ENCODE measurements around the gene TGM5. TPM values are rescaled to one million over a fixed set of nuclear protein-coding genes. Genes with fewer than 3 reads are reported as not detected.
"Not testable (repeated sequence)": the region's sequence is repeated elsewhere in the genome, so short reads cannot be mapped to it uniquely, and the experiment has no call there.

The TGM5 gene
- total RNA-seq, 8 experiments from 2014 or later: 0.33 to 4.4 TPM; not detected in 6

DNA sequence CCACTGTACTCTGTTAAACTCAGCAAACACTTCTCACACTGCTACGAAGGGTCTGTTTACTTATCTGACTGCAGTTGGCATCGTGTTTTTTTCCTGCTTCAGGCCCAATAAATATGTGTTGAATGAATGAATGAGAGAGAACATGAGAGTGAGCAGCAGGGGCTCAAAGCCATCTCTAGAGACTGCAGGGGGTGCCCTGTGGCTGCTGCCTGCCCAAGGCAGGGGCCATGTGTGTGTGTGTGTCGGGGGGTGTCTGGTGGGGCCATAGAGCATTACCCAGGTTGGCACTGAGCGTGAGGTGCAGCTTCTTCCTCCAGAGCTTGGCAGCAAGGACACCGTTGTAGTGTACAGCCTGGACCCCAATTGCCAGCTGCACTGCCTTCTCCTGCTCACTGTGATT lies 60.7 kb downstream of the TGM5 start:
- Histone ChIP-seq H3K4me3 (no peak overlapping the region), H3K4me1 (replicated peaks in 1 of 2) (no peaks in the 10 kb centered on the region), H3K27ac (no peak overlapping the region)
- 35 to 100% (median 82%) methylated on average over 1 to 5 of the region's 5 CpGs; no CpG with 5 or more reads in 4 of the 10 experiments for WGBS, 10 experiments
- ATAC-seq (replicated peaks in 6 of 8): no peak
- in situ Hi-C loops (cut with MboI; ENCODE audit: low pct_unique_long_range_greater_than_20kb in 2 of 9, low sequenced_read_pairs in 9 of 9, unreplicated experiment in 9 of 9): no loop called here

GRCh38 chr15:43204016-43204901 lies 62.5 kb downstream of the TGM5 start:
- in situ Hi-C loops (cut with MboI; ENCODE audit: low pct_unique_long_range_greater_than_20kb in 2 of 9, low sequenced_read_pairs in 9 of 9, unreplicated experiment in 9 of 9): no loop called here
- H3K27ac ChIP-seq: no peak overlapping the region
- peak; percentile 30 to 90 (median 64) for ATAC-seq (replicated peaks in 6 of 8)
- no peak overlapping the region for H3K4me3 ChIP-seq
- 7 to 76% (median 33%) methylated on average over 2 to 6 of the region's 8 CpGs for WGBS, 10 experiments
- no peaks in the 10 kb centered on the region for H3K4me1 ChIP-seq (replicated peaks in 1 of 2)

- no peak for ATAC-seq (replicated peaks in 6 of 8)
- Histone ChIP-seq H3K4me3 (no peak overlapping the region), H3K27ac (no peak overlapping the region), H3K4me1 (replicated peaks in 1 of 2) (no peaks in the 10 kb centered on the region)
- in situ Hi-C loops (cut with MboI; ENCODE audit: low pct_unique_long_range_greater_than_20kb in 2 of 9, low sequenced_read_pairs in 9 of 9, unreplicated experiment in 9 of 9): loop anchor here in 2 of 9 experiments (25.0 kb wide), 1 partner anchor 87 kb away; no protein-coding TSS in a partner anchor
- 0 to 94% (median 81%) methylated on average over 1 to 3 of the region's 3 CpGs for WGBS, 10 experiments
These were observed 66.7 kb downstream of the TGM5 start for GRCh38 chr15:43199945-43200488.

DNA sequence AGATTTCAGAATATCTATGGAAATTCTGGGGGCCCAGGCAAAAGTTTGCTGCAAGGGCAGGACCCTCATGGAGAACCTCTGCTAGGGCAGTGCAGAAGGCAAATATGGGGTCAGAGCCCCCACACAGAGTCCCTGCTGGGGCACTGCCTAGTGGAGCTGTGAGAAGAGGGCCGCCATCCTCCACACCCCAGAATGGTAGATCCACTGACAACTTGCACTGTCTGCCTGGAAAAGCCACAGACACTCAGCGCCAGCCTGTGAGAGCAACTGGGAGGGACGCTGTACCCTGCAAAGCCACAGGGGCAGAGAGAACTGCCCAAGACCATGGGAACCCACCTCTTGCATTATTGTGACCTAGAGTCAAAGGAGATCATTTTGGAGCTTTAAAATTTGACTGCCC lies 67.7 kb downstream of the TGM5 start:
- ATAC-seq (replicated peaks in 6 of 8): no peak
- in situ Hi-C loops (cut with MboI; ENCODE audit: low pct_unique_long_range_greater_than_20kb in 2 of 9, low sequenced_read_pairs in 9 of 9, unreplicated experiment in 9 of 9): loop anchor here in 2 of 9 experiments (25.0 kb wide), 1 partner anchor 88 kb away; no protein-coding TSS in a partner anchor

DNA sequence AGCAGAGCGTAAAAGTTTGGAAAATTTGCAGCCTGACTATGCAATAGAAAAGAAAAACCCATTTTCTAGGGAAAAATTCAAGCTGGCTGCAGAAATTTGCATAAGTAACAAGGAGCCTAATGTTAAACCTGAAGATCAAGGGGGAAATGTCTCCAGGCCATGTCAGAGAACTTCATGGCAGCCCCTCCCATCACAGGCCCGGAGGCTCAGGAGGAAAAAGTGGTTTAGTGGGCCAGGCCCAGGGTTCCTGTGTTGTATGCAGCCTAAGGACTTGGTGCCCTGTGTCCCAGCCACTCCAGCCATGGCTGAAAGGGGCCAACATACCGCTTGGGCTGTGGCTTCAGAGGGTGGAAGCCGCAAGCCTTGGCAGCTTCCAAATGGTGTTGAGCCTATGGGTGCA lies 68.2 kb downstream of the TGM5 start:
- WGBS, 10 experiments: 80 to 100% (median 100%) methylated on average over 1 to 4 of the region's 4 CpGs; no CpG with 5 or more reads in 3 of the 10 experiments
- not testable (repeated sequence) for H3K27ac ChIP-seq; H3K4me3 ChIP-seq; H3K4me1 ChIP-seq (replicated peaks in 1 of 2); ATAC-seq (replicated peaks in 6 of 8)
- in situ Hi-C loops (cut with MboI; ENCODE audit: low pct_unique_long_range_greater_than_20kb in 2 of 9, low sequenced_read_pairs in 9 of 9, unreplicated experiment in 9 of 9): loop anchor here in 2 of 9 experiments (25.0 kb wide), 1 partner anchor 89 kb away; no protein-coding TSS in a partner anchor

More for the DNA sequence above, 67.7 kb downstream of the TGM5 start:
- H3K4me1 ChIP-seq (replicated peaks in 1 of 2): no peaks in the 10 kb centered on the region
- no peak overlapping the region for H3K27ac ChIP-seq
- WGBS, 10 experiments: 100% methylated on average over 1 of the region's 3 CpGs; no CpG with 5 or more reads in 8 of the 10 experiments
- no peak overlapping the region for H3K4me3 ChIP-seq

- 50 to 100% (median 94%) methylated on average over 1 to 3 of the region's 3 CpGs; no CpG with 5 or more reads in 4 of the 10 experiments for WGBS, 10 experiments
- in situ Hi-C loops (cut with MboI; ENCODE audit: low pct_unique_long_range_greater_than_20kb in 2 of 9, low sequenced_read_pairs in 9 of 9, unreplicated experiment in 9 of 9): loop anchor here in 2 of 9 experiments (25.0 kb wide), 1 partner anchor 90 kb away; no protein-coding TSS in a partner anchor
- not testable (repeated sequence) for H3K4me3 ChIP-seq; H3K4me1 ChIP-seq (replicated peaks in 1 of 2); ATAC-seq (replicated peaks in 6 of 8); H3K27ac ChIP-seq
These were observed 69.0 kb downstream of the TGM5 start for GRCh38 chr15:43197773-43198172.

DNA sequence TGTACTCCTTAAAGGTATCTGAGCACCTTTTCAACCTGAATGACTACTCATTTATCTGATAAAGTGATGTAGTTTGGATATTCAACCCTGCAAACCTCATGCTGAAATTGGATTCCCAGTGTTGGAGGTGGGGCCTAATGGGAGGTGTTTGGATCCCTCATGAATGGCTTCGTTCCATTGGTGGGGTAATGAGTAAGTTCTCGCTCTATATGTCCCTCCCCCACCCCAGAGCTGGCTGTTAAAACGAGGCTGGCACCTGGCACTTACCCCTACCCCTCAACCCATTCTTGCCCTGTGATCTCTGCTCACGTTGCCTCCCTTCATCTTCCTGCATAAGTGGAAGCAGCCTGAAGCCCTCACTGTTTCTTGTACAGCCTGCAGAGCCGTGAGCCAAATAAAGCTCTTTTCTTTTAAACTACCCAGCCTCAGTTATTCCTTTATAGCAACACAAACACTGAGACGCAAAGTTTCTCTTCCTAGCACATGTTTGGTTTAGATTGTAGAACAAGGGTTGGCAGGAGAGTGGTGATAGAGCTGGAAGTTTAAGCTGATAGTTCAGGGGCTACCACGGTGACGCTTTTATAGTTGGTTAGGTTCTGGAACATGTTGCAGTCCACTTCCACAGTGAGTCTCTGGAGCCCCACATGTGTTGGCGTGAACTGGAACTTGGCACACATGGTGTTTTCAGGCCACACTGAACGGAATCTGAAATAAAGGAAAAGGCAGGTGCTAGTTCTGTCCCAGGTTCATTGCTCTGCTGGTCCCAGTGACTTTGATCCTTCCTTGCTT lies 69.8 kb downstream of the TGM5 start:
- no peak for ATAC-seq (replicated peaks in 6 of 8)
- H3K27ac ChIP-seq: no peak overlapping the region
- H3K4me3 ChIP-seq: no peak overlapping the region
- in situ Hi-C loops (cut with MboI; ENCODE audit: low pct_unique_long_range_greater_than_20kb in 2 of 9, low sequenced_read_pairs in 9 of 9, unreplicated experiment in 9 of 9): loop anchor here in 2 of 9 experiments (25.0 kb wide), 1 partner anchor 90 kb away; no protein-coding TSS in a partner anchor
- no peaks in the 10 kb centered on the region for H3K4me1 ChIP-seq (replicated peaks in 1 of 2)
- WGBS, 10 experiments: 58 to 100% (median 89%) methylated on average over 2 to 6 of the region's 10 CpGs; no CpG with 5 or more reads in 3 of the 10 experiments

DNA sequence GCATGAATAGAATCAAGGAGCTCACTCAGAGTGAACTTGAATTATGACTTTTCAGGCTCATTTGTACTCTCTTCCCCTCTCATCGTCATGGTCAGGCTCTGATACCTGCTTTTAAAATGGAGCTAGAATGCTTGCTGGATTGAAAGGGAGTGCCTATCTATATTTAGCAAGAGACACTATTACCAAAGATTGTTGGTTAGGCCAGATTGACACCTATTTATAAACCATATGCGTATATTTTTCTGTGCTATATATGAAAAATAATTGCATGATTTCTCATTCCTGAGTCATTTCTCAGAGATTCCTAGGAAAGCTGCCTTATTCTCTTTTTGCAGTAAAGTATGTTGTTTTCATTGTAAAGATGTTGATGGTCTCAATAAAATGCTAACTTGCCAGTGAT lies 71.9 kb downstream of the TGM5 start:
- in situ Hi-C loops (cut with MboI; ENCODE audit: low pct_unique_long_range_greater_than_20kb in 2 of 9, low sequenced_read_pairs in 9 of 9, unreplicated experiment in 9 of 9): loop anchor here in 2 of 9 experiments (25.0 kb wide), 1 partner anchor 93 kb away; no protein-coding TSS in a partner anchor
- Histone ChIP-seq H3K4me1 (replicated peaks in 1 of 2) (no peaks in the 10 kb centered on the region), H3K4me3 (no peak overlapping the region), H3K27ac (no peak overlapping the region)
- WGBS, 10 experiments: 45 to 100% (median 74%) methylated on average over 1 to 2 of the region's 2 CpGs; no CpG with 5 or more reads in 2 of the 10 experiments
- no peak for ATAC-seq (replicated peaks in 6 of 8)

DNA sequence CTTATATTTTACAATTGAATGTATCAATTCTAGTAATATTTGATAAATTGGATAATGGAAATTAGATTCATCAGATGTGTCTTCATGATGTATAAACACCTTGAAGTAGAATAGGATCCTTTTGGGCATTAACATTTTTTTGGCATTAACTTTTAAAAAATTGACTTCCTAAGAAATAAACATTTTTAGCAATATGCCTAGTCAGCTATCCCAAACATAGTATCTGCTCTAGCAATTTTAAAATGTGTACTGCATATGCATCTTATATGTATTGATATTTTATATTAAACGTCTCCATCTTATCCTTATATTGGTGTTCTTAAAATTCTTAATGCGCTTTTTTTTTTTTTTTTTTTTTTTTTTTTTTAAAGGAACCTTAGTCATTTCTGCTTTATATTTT lies 73.0 kb downstream of the TGM5 start:
- no peak overlapping the region for H3K27ac ChIP-seq
- WGBS, 10 experiments: 83 to 100% (median 95%) methylated on average over 1 to 2 of the region's 2 CpGs; no CpG with 5 or more reads in 1 of the 10 experiments
- no peaks in the 10 kb centered on the region for H3K4me1 ChIP-seq (replicated peaks in 1 of 2)
- no peak for ATAC-seq (replicated peaks in 6 of 8)
- in situ Hi-C loops (cut with MboI; ENCODE audit: low pct_unique_long_range_greater_than_20kb in 2 of 9, low sequenced_read_pairs in 9 of 9, unreplicated experiment in 9 of 9): loop anchor here in 2 of 9 experiments (25.0 kb wide), 1 partner anchor 94 kb away; no protein-coding TSS in a partner anchor
- H3K4me3 ChIP-seq: no peak overlapping the region

- WGBS, 10 experiments: 100% methylated on average over 1 of the region's 1 CpG; no CpG with 5 or more reads in 5 of the 10 experiments
These were observed 76.5 kb downstream of the TGM5 start for GRCh38 chr15:43190178-43190577.

DNA sequence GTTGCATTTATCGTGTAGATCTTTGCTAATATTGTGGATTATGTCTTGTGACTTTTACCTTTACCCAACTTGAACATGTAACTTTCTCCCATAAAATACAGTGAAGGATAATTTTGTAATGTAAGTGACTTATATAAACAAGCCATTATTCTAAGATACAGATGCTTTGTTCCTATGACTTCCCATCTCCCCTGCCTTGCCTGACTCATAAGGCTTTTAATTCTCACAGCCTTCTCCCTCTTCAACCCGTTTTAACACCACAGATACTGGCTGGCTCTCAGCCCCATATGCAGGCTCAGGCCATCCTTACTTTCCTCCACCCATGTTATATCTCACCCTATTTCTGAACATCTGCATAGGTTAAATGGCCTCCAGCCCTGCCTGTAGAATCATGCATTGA lies 77.4 kb downstream of the TGM5 start:
- Histone ChIP-seq H3K27ac (no peak overlapping the region), H3K4me1 (replicated peaks in 1 of 2) (peaks cover 0 to 10% of the 10 kb centered on the region in 2 donors), H3K4me3 (no peak overlapping the region)
- 55 to 96% (median 75%) methylated on average over 1 to 2 of the region's 2 CpGs; no CpG with 5 or more reads in 2 of the 10 experiments for WGBS, 10 experiments
- in situ Hi-C loops (cut with MboI; ENCODE audit: low pct_unique_long_range_greater_than_20kb in 2 of 9, low sequenced_read_pairs in 9 of 9, unreplicated experiment in 9 of 9): loop anchor here in 2 of 9 experiments (25.0 kb wide), 1 partner anchor 98 kb away; no protein-coding TSS in a partner anchor
- no peak for ATAC-seq (replicated peaks in 6 of 8)

More at GRCh38 chr15:43190178-43190577, 76.5 kb downstream of the TGM5 start:
- H3K4me1 ChIP-seq (replicated peaks in 1 of 2): peaks cover 0 to 10% of the 10 kb centered on the region in 2 donors
- no peak overlapping the region for H3K4me3 ChIP-seq
- H3K27ac ChIP-seq: no peak overlapping the region
- in situ Hi-C loops (cut with MboI; ENCODE audit: low pct_unique_long_range_greater_than_20kb in 2 of 9, low sequenced_read_pairs in 9 of 9, unreplicated experiment in 9 of 9): loop anchor here in 2 of 9 experiments (25.0 kb wide), 1 partner anchor 97 kb away; no protein-coding TSS in a partner anchor
- no peak for ATAC-seq (replicated peaks in 6 of 8)

GRCh38 chr15:43187544-43188155 lies 79.1 kb downstream of the TGM5 start:
- in situ Hi-C loops (cut with MboI; ENCODE audit: low pct_unique_long_range_greater_than_20kb in 2 of 9, low sequenced_read_pairs in 9 of 9, unreplicated experiment in 9 of 9): loop anchor here in 2 of 9 experiments (25.0 kb wide), 1 partner anchor 100 kb away; no protein-coding TSS in a partner anchor
- Histone ChIP-seq H3K4me3 (no peak overlapping the region), H3K4me1 (replicated peaks in 1 of 2) (peaks cover 0 to 10% of the 10 kb centered on the region in 2 donors), H3K27ac (no peak overlapping the region)
- 13 to 67% (median 50%) methylated on average over 1 to 2 of the region's 2 CpGs; no CpG with 5 or more reads in 4 of the 10 experiments for WGBS, 10 experiments
- ATAC-seq (replicated peaks in 6 of 8): peak in 1 of 8 experiments; percentile 4

Data from motor neuron (in vitro differentiated cells).